Activated CD8-positive, alpha-beta T cell treated with anti-CD3 and anti-CD28 coated beads for 36 hours (primary cell): ENCODE data around the gene IGFLR1. TPM values are rescaled to one million over a fixed set of nuclear protein-coding genes. Genes with fewer than 3 reads are reported as not detected.

ENCODE experiments used
- ATAC-seq: fragments of 200-7000 bp; cut with Tn5 transposase; one replicate; pipeline ENCODE4 v1.10.0; 2021; ENCODE audit warnings: mild to moderate bottlenecking, moderate library complexity
- CTCF ChIA-PET: fragments of 350-600 bp; sonication (Branson Sonifier 250); formaldehyde crosslinking; loops from one replicate; lab custom pipeline; 2021; ENCODE audit warnings: antibody characterized with exemption; lab: Charles Lee
- POLR2A ChIA-PET: fragments of 350-600 bp; sonication (Branson Sonifier 250); formaldehyde crosslinking; loops from one replicate; lab custom pipeline; 2021; ENCODE audit warnings: antibody characterized with exemption; lab: Charles Lee
- DNase-seq: peaks from one replicate; pipeline ENCODE4 v3.0.0-alpha.2; 2020
- H3K27ac Mint-ChIP-seq: one replicate; pipeline ENCODE4 v1.8.0; 2021; ENCODE audit warnings: mild to moderate bottlenecking, mixed read lengths
- H3K27me3 Mint-ChIP-seq: one replicate; pipeline ENCODE4 v1.8.0; 2021; ENCODE audit warnings: mixed read lengths
- H3K36me3 Mint-ChIP-seq: one replicate; pipeline ENCODE4 v1.8.0; 2021; ENCODE audit warnings: low read depth, mixed read lengths
- H3K4me1 Mint-ChIP-seq: one replicate; pipeline ENCODE4 v1.8.0; 2021; ENCODE audit warnings: low read depth, mixed read lengths
- H3K4me3 Mint-ChIP-seq: one replicate; pipeline ENCODE4 v1.8.0; 2021; ENCODE audit warnings: mild to moderate bottlenecking, moderate library complexity, mixed read lengths
- H3K9me3 Mint-ChIP-seq: one replicate; pipeline ENCODE4 v1.8.0; 2021; ENCODE audit warnings: mixed read lengths
- intact Hi-C: fragments of 100-400 bp; cut with micrococcal nuclease; formaldehyde crosslinking; loops from one replicate; pipeline ENCODE4 v1.10.0; 2022
- total RNA-seq, 2 experiments: library from RNA; stranded (reverse); gene quantifications; one replicate each; pipeline ENCODE4 v1.2.3, GENCODE V29; 2021
- TF ChIP-seq, protein P1 (sequence below): fragments of 200-600 bp; IDR thresholded peaks from one replicate; pipeline ENCODE4 v1.8.0; 2022; ENCODE audit warnings: antibody characterized with exemption, mild to moderate bottlenecking

The IGFLR1 gene
- total RNA-seq, 2 experiments from 2014 or later, result 140 to 143 TPM

DNA sequence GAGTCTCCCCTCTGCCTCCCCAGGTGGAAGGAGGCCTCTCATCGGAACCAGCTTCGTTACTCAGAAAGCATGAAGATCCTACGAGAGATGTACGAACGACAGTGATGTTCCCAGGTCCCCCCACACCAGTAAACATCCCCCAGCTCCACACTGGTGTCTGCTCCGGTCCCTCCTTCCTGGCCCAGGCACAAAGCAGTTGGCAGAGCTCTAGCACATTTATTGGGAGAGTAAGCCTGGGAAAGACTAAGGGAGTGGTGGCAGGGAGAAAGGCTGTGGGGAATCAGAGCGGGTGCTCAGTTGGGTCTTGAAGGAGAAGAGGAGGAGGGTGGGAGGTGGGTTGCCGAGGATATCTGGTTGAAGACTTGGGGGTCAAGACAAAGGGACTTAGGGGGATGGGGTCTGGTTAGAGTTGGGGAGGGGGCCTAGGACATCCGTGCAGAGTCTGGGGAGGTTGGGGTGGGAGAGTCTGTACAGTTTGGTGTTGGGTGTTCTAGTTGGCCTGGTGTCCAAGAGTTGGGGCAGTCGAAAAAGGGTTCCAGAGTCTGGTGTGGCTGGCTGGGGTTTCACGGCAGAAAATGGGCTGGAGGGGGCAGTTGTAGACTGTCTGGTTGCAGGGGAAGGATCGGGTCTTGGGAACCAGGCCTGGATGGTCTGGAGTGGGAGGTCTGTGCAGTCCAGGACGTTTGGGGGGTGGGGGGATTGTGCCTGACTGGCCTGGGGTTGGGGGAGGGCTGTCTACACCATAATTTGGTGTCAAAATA lies 12.3 kb upstream of the IGFLR1 start:
- CTCF ChIA-PET, result no interaction called here
- peaks cover 7% of the 10 kb centered on the region for H3K27me3 Mint-ChIP-seq
- POLR2A ChIA-PET, result interaction anchor here (1.1 to 1.4 kb wide), 3 partner anchors 9 to 18 kb away, joined by 3 to 4 read pairs (median 3); partner anchors contain the start of genes PSENEN and U2AF1L4
- peaks cover 20% of the 10 kb centered on the region for H3K36me3 Mint-ChIP-seq
- H3K4me1 Mint-ChIP-seq, result peaks cover 25% of the 10 kb centered on the region
- H3K9me3 Mint-ChIP-seq, result no peaks in the 10 kb centered on the region
- intact Hi-C loops, result no loop called here
- H3K27ac Mint-ChIP-seq, result no peak overlapping the region
- H3K4me3 Mint-ChIP-seq, result no peak overlapping the region
- DNase-seq (no peak), ATAC-seq (no peak)
- TF ChIP-seq, protein P1, sequence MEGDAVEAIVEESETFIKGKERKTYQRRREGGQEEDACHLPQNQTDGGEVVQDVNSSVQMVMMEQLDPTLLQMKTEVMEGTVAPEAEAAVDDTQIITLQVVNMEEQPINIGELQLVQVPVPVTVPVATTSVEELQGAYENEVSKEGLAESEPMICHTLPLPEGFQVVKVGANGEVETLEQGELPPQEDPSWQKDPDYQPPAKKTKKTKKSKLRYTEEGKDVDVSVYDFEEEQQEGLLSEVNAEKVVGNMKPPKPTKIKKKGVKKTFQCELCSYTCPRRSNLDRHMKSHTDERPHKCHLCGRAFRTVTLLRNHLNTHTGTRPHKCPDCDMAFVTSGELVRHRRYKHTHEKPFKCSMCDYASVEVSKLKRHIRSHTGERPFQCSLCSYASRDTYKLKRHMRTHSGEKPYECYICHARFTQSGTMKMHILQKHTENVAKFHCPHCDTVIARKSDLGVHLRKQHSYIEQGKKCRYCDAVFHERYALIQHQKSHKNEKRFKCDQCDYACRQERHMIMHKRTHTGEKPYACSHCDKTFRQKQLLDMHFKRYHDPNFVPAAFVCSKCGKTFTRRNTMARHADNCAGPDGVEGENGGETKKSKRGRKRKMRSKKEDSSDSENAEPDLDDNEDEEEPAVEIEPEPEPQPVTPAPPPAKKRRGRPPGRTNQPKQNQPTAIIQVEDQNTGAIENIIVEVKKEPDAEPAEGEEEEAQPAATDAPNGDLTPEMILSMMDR, result no peak

DNA sequence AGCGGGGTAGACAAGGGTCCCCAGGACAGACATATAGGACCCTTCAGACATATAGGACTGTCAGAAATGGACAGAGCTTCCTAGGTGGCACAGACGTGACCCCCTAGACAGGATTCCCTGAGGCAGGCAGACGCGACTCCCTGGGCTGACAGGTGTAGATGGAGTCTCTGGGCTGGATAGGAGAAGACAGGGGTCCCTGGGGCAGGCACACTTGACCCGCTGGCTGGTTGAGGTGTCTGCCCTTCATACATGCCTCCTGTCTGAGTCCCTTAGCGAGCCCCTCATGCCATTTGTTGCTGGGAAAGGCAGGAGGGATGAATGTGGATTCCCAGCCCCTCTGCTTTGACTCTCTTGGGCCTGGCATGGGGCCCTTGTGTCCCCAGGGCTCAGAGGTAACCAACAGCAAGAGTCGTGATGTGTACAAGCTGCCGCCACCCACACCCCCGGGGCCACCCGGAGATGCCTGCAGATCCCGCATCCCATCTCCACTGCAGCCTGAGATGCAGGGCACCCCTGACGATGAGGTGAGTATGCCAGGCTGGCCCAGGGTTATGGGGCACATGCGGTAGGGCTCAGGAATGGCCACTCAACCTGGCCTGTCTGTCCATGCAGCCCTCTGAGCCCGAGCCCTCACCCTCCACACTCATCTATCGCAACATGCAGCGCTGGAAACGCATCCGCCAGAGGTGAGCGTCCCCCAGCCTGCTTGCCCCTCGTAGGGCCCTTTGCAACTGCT lies 11.6 kb upstream of the IGFLR1 start:
- ATAC-seq, result no peak
- peaks cover 16% of the 10 kb centered on the region for H3K36me3 Mint-ChIP-seq
- H3K27me3 Mint-ChIP-seq, result peaks cover 7% of the 10 kb centered on the region
- TF ChIP-seq, protein P1, result no peak
- ChIA-PET POLR2A (interaction anchor here (1.0 to 2.3 kb wide), 3 partner anchors 11 to 14 kb away, joined by 3 to 9 read pairs (median 4); partner anchors contain the start of gene IGFLR1), CTCF (no interaction called here)
- no peak for DNase-seq
- H3K4me1 Mint-ChIP-seq, result peaks cover 24% of the 10 kb centered on the region
- no peak overlapping the region for H3K4me3 Mint-ChIP-seq
- intact Hi-C loops, result no loop called here
- H3K27ac Mint-ChIP-seq, result no peak overlapping the region
- H3K9me3 Mint-ChIP-seq, result no peaks in the 10 kb centered on the region

DNA sequence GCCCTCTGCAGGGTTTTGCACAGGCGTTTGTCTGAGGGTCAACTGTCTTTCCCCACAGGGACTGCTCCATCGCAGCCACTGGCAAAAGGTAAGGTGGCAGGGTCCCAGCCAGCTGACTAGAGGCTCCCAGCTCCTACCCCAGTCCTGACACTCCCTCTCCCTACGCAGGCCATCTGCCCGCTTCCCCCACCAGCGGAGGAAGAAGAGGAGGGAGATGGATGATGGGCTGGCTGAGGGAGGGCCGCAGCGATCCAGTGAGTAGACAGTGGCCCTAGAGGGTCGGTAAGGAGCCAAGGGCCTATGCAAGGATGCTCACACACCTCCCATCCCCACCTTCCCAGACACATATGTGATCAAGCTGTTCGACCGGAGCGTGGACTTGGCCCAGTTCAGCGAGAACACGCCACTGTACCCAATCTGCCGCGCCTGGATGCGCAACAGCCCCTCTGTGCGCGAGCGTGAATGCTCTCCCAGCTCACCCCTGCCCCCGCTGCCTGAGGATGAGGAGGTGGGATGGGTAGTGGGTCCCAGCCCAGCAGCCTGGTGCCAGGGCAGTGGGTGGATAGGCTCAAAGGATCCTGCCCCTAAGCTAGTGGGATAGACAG lies 10.6 kb upstream of the IGFLR1 start:
- Mint-ChIP-seq H3K4me3 (no peak overlapping the region), H3K36me3 (peaks cover 19% of the 10 kb centered on the region), H3K27ac (no peak overlapping the region), H3K9me3 (no peaks in the 10 kb centered on the region), H3K27me3 (peaks cover 7% of the 10 kb centered on the region), H3K4me1 (peaks cover 27% of the 10 kb centered on the region)
- intact Hi-C loops, result no loop called here
- TF ChIP-seq, protein P1, result no peak
- ChIA-PET POLR2A (interaction anchor here (0.8 to 2.3 kb wide), 6 partner anchors 10 to 37 kb away, joined by 3 to 9 read pairs (median 4); partner anchors contain the start of genes IGFLR1 and KMT2B), CTCF (no interaction called here)
- DNase-seq, result no peak
- no peak for ATAC-seq

DNA sequence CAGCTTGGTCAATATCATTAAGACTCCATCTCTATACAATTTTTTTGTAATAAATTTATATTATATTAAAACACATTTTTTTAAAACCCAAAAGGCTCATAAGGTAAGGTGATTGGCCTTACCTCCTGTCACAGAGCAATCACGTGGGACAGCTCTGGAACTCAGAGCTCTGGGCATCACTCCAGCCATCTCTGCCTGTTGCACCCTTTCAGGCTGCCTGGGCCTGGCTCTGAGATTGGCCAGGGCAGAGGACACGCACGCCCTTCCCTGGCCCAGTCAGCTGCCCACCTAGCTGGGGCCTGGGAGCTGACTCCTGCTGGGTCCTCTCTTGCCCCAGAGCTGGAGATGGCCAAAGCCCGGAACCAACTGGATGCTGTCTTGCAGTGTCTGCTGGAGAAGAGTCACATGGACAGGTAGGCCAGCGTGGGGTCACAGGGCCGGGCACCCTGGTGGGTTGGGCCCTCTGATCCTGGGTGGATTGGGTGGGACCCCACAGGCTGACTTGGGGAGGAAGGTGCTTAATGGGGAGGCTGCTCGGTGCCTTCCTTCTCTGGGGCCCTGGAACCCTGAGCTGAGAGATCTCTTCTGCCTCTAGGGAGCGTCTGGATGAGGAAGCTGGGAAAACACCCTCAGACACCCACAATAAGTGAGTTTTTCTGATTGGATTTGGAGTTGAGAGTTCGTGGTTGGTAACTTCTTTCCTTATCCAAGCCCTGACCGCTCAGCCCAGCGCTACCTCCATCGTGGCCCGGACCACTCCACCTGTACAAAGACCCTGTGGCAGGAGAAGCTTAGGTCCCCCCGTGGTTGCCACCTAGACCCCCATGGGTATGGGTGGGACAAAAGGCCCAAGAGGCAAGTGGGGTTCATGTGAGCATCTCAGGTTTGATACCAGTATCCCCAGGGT lies 9.8 kb upstream of the IGFLR1 start:
- no peak for ATAC-seq
- peaks cover 20% of the 10 kb centered on the region for H3K36me3 Mint-ChIP-seq
- intact Hi-C loops, result no loop called here
- no peak overlapping the region for H3K4me3 Mint-ChIP-seq
- ChIA-PET CTCF (interaction anchor here (0.6 to 1.2 kb wide), 3 partner anchors 39 to 203 kb away, joined by 3 to 6 read pairs (median 3); no protein-coding TSS in a partner anchor), POLR2A (interaction anchor here (0.8 to 2.3 kb wide), 5 partner anchors 9 to 37 kb away, joined by 3 to 9 read pairs (median 4); partner anchors contain the start of genes IGFLR1 and KMT2B)
- peaks cover 7% of the 10 kb centered on the region for H3K27me3 Mint-ChIP-seq
- no peak overlapping the region for H3K27ac Mint-ChIP-seq
- no peak for DNase-seq
- TF ChIP-seq, protein P1, result no peak
- H3K9me3 Mint-ChIP-seq, result no peaks in the 10 kb centered on the region
- H3K4me1 Mint-ChIP-seq, result peaks cover 30% of the 10 kb centered on the region
